Daoy (cell line): ENCODE results near the gene POMC. TPM values are rescaled to one million over a fixed set of nuclear protein-coding genes. Genes with fewer than 3 reads are reported as not detected.
A peak's percentile ranks its signal among the peaks of the same experiment; 100 is the strongest.
"Not testable (repeated sequence)": the region's sequence is repeated elsewhere in the genome, so short reads cannot be mapped to it uniquely, and the experiment has no call there.

ENCODE experiments used
- DNase-seq: peaks from one replicate; pipeline ENCODE4 v3.0.0-alpha.2; 2015; ENCODE audit warnings: low read depth
- total RNA-seq: library from RNA; depleted of rRNA; stranded (reverse); fragments of >200 nt; shearing (Covaris generic); gene quantifications from 2 replicates; pipeline ENCODE4 v1.2.3, GENCODE V29; 2014

Gene POMC
- total RNA-seq, 1 experiment from 2014 or later = 0.34 TPM

DNA sequence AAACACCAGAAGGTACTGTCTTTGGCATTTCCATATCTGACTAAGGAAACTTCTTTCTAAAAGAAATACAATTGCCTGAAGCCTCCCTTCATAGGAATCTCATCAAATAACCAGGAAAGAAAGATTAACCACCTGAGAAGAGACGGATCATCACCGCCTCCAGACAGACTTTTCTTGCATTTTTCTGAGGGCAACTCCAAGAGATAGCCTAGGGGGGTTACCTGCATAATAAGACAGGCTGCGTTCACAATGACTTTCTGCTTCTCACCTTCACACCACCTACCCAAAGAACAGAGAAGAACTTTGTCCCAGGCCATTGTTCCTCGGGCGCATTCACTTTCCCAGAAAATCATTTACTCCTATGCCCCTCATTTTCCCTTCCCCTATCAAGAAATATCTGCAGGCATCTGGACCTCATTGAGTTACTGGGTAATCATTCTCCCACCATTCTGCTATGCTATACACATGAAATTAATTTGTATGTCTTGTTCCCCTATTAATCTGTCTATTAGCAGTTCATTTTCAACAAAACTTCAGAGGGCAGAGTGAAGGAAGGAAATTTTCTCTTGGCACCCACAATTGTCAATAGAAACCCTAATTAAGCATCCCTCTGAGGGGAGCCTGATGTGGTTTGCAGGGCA, 8.3 kb upstream of the POMC start:
- DNase-seq = no peak

DNA sequence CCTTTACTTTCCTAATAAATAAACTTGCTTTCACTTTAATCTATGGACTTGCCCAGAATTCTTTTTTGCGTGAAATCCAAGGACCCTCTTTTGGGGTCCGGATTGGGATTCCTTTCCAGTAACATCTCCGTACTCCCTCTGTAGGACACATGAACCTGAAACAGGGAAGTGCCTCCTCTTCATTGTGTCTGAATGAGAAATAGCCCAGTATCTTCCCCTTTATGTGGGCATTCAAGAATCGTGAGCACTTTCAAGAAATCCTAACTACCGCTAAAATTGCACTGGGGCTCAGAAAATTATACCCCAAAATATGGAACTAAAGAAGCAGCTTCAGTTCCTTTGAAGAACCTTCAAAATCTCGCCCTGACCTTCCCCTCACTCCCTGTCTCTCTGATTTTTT, 7.8 kb upstream of the POMC start:
- DNase-seq = no peak

DNA sequence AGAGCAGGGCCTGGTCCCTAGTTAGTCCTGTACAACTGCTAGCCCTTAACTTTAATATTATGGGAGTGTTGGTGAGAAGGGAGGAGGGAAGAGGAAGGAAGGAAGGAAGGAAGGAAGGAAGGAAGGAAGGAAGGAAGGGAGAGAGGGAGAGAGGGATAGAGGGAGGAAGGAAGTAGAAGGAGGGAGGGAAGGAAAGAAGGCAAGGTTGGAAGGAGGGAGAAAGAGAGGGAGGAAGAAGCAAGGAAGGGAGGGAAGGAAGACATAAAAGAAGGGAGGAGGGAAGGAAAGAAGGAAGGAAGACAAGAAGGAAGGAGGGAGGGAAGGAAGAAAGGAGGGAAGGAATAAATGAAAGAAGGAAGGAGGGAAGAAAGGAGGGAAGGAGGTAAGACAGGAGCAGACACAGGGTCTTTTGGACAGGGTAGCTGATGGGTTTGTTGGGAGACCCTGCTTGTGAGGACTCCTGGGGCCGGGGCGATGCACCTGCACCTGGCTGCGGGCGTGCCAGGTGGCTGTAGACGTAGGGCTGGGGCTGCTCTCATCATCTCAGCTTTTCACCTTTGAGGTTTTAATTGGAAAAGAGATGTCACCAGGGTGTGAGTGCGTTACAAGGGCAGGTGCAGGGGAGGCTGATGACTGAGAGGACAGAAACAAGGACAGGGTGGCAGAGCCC, 5.9 kb upstream of the POMC start:
- DNase-seq = no peak

DNA sequence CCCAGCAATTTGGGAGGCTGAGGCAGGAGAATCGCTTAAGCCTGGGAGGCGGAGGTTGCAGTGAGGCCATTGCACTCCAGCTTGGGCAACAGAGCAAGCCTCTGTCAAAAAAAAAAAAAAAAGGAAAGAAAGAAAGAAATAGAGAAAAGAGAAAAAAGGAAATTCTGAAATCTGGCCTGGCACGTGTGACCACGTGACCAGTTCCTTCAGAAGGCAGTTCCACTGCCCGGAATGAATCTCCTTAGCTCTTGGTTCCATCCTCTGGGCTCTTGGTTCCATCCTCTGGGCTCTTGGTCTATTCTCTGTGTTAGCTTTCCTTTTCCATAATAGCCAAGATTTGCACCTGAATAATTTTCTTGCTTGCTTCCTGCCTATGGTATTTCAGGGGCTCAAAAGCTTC, 5.3 kb upstream of the POMC start:
- DNase-seq = no peak

DNA sequence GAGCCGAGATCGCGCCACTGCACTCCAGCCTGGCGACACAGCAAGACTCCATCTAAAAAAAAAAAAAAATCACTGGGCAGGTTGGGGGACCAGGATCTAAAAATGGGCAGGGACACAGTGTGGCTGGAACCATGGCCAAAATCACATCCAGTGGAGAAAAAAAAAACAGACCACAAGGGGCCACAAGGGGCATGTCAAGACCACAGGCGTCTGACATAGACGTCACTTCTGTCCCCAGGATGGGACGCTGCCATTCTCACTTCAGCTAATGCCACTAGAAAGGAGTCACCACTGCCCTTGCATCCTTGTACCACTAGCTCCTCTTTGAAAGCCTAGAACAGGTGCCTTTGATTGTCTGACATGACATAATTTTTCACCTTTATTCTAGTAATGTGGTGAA, 2.5 kb upstream of the POMC start:
- no peak for DNase-seq

DNA sequence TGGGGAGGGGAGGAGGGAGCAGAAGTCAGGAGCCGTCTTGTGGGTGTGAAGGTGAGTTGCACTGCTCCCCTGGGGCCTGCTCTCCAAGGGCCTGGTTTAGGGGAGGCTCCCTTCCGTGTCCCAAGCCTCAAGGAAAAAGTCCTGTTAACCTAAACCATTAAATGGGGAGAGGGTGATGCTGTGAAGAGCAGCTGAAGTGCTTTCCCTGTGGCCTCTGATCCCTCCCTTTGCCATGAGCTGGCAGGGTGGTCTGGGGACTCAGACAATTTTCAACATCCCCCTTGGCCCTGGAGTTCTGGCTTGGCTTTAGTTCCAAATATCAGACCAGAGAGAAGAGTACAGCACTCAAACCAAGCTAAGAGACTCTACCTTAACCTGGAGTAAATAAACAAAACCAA, 692 bp upstream of the POMC start:
- DNase-seq = no peak

DNA sequence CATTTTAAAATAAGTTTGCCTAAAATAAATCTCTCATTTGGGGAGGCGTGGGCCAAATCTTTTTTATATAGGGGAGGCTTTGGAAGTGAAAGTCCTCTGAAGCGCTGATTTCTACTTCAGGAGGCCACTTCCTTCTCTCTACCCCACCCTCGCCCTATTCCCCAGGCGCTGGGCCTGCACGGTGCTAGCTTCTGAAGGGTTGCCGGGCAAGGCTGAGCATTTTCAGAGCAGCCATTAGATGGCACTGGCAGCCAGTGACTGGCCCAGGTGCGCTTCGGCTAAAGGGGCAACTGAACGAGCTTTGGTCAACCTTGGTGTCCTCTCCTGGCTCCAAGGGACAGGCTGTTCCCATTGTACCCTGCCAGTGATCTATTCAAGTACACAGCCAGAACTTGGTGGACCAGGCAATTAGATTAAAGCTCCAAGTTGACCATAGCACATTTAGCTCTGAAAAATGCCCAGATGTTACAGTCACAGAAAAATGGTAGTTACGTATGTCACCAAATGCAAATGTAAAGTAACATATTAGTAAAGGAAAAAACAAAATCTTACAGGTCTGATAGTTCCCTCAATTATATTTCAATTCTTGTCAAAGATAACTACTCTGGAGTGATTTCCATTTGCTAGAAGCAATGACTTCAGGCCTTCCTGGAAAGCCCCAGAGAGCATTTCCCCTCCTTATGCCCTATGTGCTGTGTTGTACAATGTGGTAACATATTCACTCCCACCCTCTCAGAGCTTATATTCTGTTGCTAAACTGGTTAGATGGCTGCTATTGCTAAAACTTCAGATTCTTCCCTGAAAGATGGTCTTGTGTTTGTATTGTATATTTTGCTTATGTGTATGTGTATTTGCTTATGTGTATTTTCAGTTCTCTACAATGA, 2.1 kb downstream of the POMC start:
- peak; percentile 57 for DNase-seq

DNA sequence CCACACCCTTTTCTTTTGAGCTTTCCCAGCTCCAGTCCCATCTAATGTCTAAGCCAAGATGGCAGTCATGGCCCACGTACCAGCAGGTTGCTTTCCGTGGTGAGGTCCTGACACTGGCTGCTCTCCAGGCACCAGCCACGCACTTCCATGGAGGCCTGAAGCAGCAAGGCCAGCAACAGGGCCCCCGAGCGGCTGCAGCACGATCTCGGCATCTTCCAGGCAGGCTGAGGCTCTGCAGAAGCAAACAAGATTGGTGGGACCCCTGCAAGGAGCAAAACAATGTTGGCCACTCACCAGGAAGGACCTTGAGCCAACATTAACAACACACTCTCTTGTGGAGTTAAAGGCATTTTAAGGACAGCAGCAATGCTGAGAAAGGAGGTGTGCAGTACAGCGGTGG, 3.8 kb downstream of the POMC start:
- no peak for DNase-seq

DNA sequence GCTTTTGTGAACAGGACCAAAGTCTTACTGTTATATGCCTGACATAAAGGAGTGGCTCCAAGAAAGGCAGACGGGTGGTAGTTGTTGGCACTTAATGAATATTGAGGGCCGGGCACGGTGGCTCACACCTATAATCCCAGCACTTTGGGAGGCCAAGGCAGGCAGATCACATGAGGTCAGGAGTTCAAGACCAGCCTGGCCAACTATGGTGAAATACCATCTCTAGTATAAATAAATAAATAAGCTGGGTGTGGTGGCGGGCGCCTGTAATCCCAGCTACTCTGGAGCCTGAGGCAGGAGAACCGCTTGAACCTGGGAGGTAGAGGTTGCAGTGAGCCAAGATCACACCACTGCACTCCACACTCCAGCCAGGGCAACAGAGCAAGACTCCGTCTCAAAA, 6.3 kb downstream of the POMC start:
- DNase-seq = not testable (repeated sequence)

DNA sequence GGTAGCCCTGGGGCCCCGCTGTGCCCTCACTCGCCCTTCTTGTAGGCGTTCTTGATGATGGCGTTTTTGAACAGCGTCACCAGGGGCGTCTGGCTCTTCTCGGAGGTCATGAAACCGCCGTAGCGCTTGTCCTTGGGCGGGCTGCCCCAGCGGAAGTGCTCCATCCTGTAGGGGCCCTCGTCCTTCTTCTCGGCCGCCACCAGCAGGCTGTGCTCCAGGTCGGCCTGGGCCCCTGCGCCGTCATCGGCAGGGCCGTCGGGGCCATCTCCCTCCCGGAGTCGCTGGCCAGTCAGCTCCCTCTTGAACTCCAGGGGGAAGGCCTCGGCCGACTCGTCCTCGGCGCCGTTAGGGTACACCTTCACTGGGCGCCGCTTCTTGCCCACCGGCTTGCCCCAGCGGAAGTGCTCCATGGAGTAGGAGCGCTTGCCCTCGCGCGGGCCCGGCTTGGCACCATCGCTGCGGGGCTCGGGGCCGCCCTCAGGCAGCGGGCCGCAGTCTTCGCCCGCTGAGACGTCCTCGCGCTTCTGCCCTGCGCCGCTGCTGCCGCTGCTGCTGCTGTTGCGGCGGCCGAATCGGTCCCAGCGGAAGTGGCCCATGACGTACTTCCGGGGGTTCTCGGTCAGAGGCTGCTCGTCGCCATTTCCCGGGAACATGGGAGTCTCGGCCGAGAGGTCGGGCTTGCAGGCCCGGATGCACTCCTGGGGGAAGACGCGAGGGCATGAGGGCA, 7.2 kb downstream of the POMC start:
- DNase-seq = no peak

DNA sequence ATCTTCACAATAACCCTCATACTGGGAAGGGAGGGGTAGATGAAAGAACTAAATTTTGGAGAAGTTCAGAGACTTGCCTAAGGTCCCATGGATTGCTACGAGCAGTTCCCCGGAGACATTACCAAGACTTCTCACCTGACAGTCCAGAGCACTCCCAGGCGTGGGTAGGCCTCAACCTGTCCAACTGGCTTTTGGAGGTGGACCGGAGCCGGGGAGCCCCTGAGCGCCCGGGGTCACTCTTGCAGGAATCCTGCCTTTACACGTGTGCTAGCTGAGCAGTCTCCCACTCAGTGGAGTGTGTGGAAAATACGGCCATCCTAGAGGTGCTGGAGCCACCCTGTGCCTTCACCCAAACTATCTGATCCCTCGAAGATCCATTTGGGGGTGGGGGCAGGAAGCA, 8.0 kb downstream of the POMC start:
- no peak for DNase-seq

DNA sequence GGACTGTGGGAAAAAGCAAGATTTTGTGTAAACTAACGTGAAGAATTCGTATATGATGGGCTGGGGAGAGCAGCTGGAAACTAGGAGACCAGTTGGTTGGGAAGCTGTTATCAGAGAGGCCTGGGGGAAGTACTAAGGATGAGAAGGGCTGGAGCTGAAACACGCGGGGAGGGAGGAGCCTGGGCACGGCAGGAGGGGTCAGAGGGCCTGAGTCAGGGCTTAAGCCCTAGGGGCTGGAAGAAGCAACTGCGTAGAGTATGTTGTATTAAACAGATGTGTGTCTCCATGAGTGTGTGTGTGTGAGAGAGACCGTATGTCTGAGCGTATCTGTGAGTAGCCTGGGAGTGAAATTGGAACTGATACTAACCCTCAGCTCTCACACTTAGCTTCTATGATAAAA, 8.4 kb downstream of the POMC start:
- peak; percentile 45 for DNase-seq

DNA sequence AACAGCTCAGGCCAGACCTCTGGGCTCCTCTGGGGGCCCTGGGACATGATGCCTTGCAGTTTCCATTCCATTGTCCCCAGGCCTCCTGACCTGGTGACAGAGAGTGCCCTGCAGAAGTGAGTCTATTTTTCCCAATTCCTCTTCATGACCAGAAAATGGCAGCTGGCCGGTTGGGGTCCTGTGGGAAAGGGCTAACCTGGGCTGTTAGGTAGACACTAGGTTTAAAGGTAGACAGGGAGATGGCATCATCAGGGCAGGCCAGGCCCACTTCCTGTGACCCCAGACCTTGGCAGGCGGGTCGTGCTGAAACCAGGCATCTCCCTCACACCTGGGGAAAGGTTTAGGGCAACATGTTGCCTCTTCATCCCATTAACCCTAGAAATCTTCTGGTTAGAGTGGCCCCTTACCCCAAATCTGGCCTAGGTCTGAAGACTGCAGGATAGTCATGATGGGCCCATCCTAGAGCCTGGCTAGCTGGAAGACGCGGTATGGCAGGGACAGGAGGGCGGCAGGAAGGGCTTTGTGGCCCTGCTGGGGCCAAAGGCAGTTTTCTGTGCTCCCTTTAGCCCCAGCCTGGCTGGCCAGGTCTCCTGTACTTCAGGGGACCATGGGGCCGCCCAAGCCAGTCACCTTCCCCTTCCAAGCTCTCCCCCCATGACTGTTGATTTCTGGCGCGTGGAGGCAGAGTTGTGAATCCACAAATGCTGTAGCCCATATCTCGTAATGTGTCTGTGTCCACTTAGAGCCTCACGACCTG, 10.1 kb downstream of the POMC start:
- no peak for DNase-seq

DNA sequence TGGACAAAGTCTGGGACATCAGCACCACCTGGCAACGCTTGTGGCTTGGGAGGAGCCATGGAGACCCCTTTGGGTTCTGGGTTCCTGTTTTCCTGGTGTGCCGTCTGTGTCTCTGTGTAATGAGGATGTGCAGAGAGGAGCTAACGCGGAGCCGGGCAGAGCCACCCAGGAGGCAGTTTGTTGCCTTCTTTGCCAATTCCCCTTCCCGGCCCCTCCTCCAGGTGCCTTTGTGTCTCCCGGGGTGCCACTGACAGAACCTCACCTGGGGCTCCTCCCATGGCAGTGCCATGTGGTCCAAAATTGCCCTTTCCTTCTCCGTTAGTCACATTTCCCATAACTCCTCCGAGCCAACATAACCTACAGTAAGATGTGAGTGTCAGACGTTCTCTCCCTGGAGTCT, 13.0 kb downstream of the POMC start:
- no peak for DNase-seq

DNA sequence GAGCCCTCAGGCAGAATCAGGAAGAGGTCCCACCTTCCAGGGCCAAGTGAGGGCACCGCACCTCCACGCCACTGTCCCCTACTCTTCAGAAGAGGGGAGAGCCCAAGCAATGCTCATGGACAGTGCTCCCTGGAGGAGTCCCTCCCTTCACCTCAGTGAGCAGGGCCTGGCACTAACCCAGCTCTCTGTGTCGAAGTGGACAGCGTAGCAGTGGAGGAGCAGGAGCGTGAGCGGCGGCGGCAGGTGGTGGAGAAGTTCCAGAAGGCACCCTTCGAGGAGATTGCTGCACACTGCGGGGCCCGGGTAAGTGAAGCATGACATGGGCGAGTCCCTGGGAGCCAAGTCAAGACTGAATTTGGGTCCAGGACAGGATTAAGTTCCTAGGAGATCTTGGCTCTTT, 16.7 kb downstream of the POMC start:
- no peak for DNase-seq

DNA sequence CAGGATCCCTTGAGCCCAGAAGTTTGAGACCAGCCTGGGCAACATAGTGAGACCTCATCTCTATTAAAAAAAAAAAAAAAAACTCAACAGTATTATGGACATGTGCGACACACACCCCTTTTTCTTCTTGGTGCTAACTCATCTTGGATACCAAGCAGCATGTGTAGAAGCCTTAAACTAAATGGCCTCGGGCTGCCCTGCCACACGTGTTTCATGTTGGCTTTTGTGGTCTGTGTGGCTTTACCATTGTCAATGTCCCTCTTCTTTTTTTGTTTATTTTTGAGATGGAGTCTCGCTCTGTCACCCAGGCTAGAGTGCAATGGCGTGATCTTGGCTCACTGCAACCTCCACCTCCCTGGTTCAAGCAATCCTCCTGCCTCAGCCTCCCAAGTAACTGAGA, 17.4 kb downstream of the POMC start:
- DNase-seq = not testable (repeated sequence)

DNA sequence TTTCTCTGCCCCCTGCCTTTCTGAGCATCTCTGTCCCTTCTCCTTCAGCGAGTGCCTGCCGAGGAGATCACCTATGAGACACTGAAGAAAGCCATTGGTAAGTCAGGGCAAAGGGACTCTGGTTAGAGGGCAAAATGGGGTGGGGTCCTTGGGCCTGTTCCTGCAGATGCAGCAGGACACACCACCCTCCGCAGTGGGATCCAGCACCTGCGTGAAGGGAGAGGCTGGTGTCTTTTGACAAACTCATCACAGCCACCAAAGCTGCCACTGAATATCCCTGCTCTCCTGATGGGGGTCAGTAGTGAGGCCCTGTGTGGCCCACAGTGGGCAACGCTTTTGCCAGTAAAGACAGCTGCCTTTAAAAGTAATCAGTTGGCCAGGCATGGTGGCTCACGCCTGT, 18.7 kb downstream of the POMC start:
- DNase-seq = no peak

DNA sequence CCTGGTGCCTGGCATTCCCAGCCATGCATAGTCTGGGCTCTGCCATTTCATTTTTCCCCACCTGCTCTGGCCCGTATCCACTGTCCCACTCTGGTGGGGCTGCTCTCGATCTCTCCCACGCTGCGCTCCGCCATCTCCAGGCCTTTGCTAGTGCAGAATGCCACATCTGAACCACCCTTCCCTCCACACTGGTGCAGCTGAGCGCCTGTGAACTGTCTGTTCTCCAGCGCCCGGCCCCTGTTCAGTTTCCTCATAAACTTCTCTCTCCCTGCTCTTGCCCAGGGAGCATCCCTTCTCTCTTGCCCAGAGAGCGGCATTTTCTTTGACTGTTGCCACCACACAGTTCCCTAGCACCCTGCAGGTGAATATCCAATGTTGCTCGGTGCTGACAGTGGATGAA, 21.5 kb downstream of the POMC start:
- DNase-seq = no peak

DNA sequence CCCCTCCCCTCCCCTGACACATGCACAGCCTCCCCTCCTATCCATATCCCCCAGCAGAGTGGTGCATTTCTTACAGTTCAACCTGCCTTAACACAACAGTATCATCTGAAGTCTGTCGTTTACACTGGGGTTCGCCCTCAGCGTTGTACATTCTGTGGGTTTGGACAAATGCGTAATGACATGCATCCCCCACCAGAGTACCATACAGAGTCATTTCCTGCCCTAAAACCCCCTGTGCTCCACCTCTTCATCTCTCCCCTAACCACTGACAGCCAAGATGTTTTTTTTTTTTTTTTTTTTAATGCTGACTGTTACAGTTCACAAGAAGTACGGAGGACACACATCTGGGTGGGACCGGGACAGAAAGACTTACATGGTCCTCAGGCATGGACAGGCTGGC, 22.6 kb downstream of the POMC start:
- no peak for DNase-seq

DNA sequence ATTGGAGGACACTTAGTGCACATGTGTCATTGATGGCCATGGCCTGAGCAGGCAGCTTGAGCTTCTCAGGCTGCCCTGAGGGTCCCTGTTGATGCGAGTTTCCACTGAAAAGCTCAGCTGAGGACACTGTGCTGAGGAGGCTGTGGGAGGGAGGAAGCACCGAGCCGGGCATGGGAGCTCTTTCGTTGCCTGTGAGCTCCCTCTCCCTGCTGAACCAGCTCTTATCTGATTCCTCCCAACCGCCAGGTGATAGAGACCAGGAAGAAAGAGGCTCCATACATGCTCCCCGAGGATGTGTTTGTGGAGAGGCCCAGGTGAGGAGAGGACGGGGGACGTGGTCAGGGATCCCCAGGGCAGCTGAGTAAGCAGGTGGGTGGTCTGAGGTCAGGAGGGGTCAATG, 27.3 kb downstream of the POMC start:
- no peak for DNase-seq

DNA sequence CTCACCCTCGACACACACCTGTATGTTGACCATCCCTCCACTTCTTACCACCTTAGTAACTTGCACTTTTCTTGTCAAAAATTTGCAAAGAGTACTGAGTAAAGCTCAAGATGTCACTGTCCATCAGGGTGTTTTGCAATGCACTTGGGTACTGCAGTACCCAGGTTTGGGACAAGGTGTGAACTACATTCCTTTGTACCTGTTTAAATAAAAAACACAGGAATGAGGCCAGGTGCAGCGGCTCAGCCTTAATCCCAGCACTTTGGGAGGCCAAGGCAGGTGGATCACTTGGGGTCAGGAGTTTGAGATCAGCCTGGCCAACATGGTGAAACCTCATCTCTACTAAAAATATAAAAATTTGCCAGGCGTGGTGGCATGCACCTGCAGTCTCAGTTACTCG, 27.8 kb downstream of the POMC start:
- DNase-seq = not testable (repeated sequence)

DNA sequence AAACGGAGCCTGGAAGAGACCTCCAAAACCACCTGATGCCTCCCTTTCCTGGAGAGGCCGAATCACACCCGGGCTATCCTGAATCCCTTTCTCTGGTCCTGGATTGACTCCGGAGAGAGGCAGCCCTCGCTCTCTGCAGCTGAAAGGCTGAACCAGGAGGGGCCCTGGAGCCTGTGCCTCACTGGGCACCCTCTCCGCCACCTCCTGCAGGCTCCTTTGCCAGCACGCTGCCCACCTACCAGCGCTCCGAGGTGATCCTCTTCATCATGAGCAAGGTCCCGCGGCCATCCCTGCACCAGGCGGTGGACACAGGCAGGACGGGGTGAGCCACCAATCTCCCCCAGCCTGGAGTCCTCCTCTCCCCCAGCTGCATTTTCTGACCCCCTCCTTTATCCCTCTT, 35.7 kb downstream of the POMC start:
- DNase-seq = no peak
